Measurements from ENCODE around the gene LTBP1. TPM values are rescaled to one million over a fixed set of nuclear protein-coding genes. Genes with fewer than 3 reads are reported as not detected.

LTBP1 gene
- total RNA-seq, 1 experiment from 2014 or later, result 2.2 TPM

DNA sequence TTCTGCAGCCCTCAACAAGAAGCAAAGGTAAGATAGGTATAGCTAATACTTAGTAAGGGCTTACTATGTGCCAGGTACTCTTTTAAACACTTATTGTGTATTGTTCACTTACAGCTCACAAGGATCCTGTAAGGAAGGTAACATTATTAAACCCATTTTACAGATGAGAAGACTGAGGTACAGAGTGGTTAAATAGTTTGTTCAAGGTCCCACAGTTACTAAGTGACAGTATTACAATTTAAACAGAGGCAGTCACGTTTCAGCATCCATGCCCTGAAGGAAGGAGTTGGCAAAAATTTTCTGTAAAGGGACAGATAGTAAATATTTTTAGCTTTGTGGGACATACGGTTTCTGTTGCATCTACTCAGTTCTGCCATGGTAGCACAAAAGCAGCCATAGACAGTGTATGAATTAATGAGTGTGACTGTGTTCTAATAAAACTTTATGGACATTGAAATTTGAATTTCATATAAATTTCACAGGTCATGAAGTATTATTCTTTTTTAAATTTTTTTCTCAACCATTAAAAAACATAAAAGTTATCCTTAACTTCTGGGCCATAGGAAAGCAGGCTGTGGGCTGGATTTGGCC lies 75.7 kb downstream of the LTBP1 start:
- CTCF ChIA-PET, result interaction anchor here (0.6 kb wide), 1 partner anchor 10 kb away, joined by 3 read pairs; no protein-coding TSS in a partner anchor
- no peaks in the 10 kb centered on the region for H3K27me3 ChIP-seq (replicated peaks; ENCODE audit: insufficient read depth, low read depth, low read length, poor library complexity)
- POLR2A ChIA-PET (ENCODE audit: low non-redundant PET), result no interaction called here
- intact Hi-C loops (cut with micrococcal nuclease; ENCODE audit: unreplicated experiment), result no loop called here
- H3K4me3 ChIP-seq (ENCODE audit: low read depth, low read length, poor library complexity, severe bottlenecking), result no peak overlapping the region
- no peaks in the 10 kb centered on the region for H3K9me3 ChIP-seq (ENCODE audit: low read depth, low read length, poor library complexity, severe bottlenecking)
- no TSS peak for BruUV-seq (replicated peaks)
- H3K4me1 ChIP-seq (ENCODE audit: insufficient read depth, low read length, poor library complexity, severe bottlenecking), result peaks cover 27% of the 10 kb centered on the region
- DNase-seq (ENCODE audit: low spot score), result no peak
- no peak overlapping the region for H3K27ac ChIP-seq (ENCODE audit: low read depth, low read length, poor library complexity, severe bottlenecking)
- TF ChIP-seq, protein P1, sequence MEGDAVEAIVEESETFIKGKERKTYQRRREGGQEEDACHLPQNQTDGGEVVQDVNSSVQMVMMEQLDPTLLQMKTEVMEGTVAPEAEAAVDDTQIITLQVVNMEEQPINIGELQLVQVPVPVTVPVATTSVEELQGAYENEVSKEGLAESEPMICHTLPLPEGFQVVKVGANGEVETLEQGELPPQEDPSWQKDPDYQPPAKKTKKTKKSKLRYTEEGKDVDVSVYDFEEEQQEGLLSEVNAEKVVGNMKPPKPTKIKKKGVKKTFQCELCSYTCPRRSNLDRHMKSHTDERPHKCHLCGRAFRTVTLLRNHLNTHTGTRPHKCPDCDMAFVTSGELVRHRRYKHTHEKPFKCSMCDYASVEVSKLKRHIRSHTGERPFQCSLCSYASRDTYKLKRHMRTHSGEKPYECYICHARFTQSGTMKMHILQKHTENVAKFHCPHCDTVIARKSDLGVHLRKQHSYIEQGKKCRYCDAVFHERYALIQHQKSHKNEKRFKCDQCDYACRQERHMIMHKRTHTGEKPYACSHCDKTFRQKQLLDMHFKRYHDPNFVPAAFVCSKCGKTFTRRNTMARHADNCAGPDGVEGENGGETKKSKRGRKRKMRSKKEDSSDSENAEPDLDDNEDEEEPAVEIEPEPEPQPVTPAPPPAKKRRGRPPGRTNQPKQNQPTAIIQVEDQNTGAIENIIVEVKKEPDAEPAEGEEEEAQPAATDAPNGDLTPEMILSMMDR (conservative IDR thresholded peaks at IDR 0.05; ENCODE audit: low read depth, low read length), result no peak
- TF ChIP-seq EZH2 (IDR thresholded peaks at IDR 0.05; ENCODE audit: borderline replicate concordance, low read depth, low read length, poor library complexity, severe bottlenecking), result no peak
- H3K36me3 ChIP-seq (ENCODE audit: insufficient read depth, low read length, poor library complexity, severe bottlenecking), result no peaks in the 10 kb centered on the region

DNA sequence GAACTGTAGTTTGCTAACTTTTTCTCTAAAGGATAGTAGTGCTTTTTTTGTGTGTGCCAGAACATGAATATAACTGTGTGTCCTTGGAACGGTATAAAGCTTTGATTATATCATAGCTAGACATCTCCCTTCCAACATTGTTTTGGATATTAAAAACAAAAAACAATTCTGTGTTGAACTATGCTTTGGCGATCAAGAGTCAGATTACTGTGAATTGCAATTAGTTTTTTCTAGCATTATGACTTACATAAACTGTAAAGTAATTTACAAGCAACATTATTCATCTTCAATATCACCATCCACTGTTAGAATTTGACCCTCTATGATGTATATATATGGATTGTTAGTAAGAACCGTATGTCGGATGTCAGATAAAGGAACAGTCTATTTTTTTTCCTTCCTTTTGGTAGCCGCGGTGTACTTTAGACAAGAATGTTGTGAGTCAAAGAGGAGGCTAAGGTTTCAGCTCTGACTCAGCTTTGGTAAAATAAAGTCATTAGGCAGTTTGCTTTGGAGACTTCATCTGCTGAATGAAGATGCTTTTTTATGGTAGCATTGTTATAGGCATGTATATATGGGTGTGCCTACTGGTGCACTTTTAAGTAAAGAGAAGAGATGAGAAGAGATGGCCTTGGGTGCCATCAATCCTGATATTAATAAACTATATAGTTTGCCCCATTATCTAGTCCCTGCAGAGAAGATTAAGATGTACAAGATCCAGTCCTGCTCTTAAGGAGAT lies 76.4 kb downstream of the LTBP1 start:
- Histone ChIP-seq H3K27ac (ENCODE audit: low read depth, low read length, poor library complexity, severe bottlenecking) (no peak overlapping the region), H3K27me3 (replicated peaks; ENCODE audit: insufficient read depth, low read depth, low read length, poor library complexity) (no peaks in the 10 kb centered on the region), H3K36me3 (ENCODE audit: insufficient read depth, low read length, poor library complexity, severe bottlenecking) (no peaks in the 10 kb centered on the region), H3K9me3 (ENCODE audit: low read depth, low read length, poor library complexity, severe bottlenecking) (no peaks in the 10 kb centered on the region), H3K4me1 (ENCODE audit: insufficient read depth, low read length, poor library complexity, severe bottlenecking) (peaks cover 27% of the 10 kb centered on the region), H3K4me3 (ENCODE audit: low read depth, low read length, poor library complexity, severe bottlenecking) (no peak overlapping the region)
- TF ChIP-seq, protein P1 (conservative IDR thresholded peaks at IDR 0.05; ENCODE audit: low read depth, low read length), result no peak
- no TSS peak for BruUV-seq (replicated peaks)
- intact Hi-C loops (cut with micrococcal nuclease; ENCODE audit: unreplicated experiment), result no loop called here
- CTCF ChIA-PET, result interaction anchor here (0.6 kb wide), 1 partner anchor 11 kb away, joined by 3 read pairs; no protein-coding TSS in a partner anchor
- POLR2A ChIA-PET (ENCODE audit: low non-redundant PET), result interaction anchor here (0.6 kb wide), 1 partner anchor 112 kb away, joined by 4 read pairs; no protein-coding TSS in a partner anchor
- DNase-seq (ENCODE audit: low spot score), result peak; percentile 36

DNA sequence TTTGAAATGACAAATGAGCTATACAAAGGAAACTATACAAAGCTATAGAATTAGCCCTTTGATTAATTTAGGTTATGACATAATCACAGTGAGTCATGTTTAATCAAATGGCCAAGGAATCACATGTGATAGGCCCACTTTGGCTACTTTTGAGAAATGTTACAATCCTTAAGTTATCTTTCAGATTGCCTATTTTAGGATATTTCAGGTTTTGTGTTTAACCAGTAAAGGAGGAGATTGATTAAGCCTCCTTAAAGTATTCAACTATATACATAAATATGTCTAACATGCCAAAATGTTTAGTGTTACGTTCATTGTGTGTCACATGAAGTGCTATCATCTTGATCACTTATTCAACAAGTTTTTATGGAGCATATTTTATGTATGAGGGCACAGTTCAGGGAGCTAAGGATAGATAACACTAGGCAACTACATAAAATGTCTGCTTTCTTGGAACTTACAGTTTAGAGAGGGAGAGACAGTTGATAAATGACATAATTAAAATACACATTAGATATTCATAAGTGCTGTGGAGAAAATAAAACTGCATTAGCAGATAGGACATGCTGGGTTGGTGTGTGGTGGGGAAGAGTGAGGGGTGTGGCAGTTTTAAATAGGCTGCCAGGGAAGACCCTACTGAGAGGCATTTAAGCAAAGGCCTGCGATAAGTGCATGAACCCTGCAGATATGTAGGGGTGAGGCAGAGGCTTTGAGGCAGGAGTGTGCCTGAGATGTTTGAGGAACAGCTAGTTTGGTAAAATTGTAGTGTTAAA lies 77.2 kb downstream of the LTBP1 start:
- H3K9me3 ChIP-seq (ENCODE audit: low read depth, low read length, poor library complexity, severe bottlenecking), result no peaks in the 10 kb centered on the region
- no peak overlapping the region for H3K27ac ChIP-seq (ENCODE audit: low read depth, low read length, poor library complexity, severe bottlenecking)
- no peaks in the 10 kb centered on the region for H3K36me3 ChIP-seq (ENCODE audit: insufficient read depth, low read length, poor library complexity, severe bottlenecking)
- intact Hi-C loops (cut with micrococcal nuclease; ENCODE audit: unreplicated experiment), result no loop called here
- ChIA-PET CTCF (no interaction called here), POLR2A (ENCODE audit: low non-redundant PET) (interaction anchor here (0.6 kb wide), 1 partner anchor 111 kb away, joined by 4 read pairs; no protein-coding TSS in a partner anchor)
- H3K4me3 ChIP-seq (ENCODE audit: low read depth, low read length, poor library complexity, severe bottlenecking), result no peak overlapping the region
- no peaks in the 10 kb centered on the region for H3K27me3 ChIP-seq (replicated peaks; ENCODE audit: insufficient read depth, low read depth, low read length, poor library complexity)
- no peak for DNase-seq (ENCODE audit: low spot score)
- peaks cover 30% of the 10 kb centered on the region for H3K4me1 ChIP-seq (ENCODE audit: insufficient read depth, low read length, poor library complexity, severe bottlenecking)
- TF ChIP-seq EZH2 (IDR thresholded peaks at IDR 0.05; ENCODE audit: borderline replicate concordance, low read depth, low read length, poor library complexity, severe bottlenecking), result no peak
- TF ChIP-seq, protein P1 (conservative IDR thresholded peaks at IDR 0.05; ENCODE audit: low read depth, low read length), result no peak
- no TSS peak for BruUV-seq (replicated peaks)
